H1 (cell line): ENCODE measurements around the gene ACAA1. TPM values are rescaled to one million over a fixed set of nuclear protein-coding genes. Genes with fewer than 3 reads are reported as not detected.
A peak's percentile ranks its signal among the peaks of the same experiment; 100 is the strongest.

ENCODE experiments used
- CTCF ChIA-PET: fragments of 300-600 bp; sonication (Branson Sonifier 250); formaldehyde crosslinking; loops from one replicate; lab custom pipeline; 2021; ENCODE audit not compliant: partially characterized antibody; lab: Charles Lee
- POLR2A ChIA-PET: fragments of 300-600 bp; sonication (Branson Sonifier 250); formaldehyde crosslinking; loops from one replicate; lab custom pipeline; 2021; ENCODE audit warnings: inconsistent platforms; ENCODE audit not compliant: partially characterized antibody; lab: Charles Lee
- DNase-seq, 2 experiments: peaks; one replicate each; pipeline versions ENCODE4 v3.0.0 to v3.0.0-alpha.2; 2010 to 2022; ENCODE audit warnings: low spot score in 2 of 2, low read depth in 1 of 2, mixed read lengths in 1 of 2
- FAIRE-seq: peaks from 2 replicates; lab custom pipeline; 2011; peaks lifted over from hg19 to GRCh38; lab: Jason Lieb, UNC
- H2AFZ ChIP-seq: 2 replicates; pipeline ENCODE4 v1.8.1; 2012; ENCODE audit warnings: low read length, inconsistent platforms
- H2AK5ac ChIP-seq: 2 replicates; pipeline ENCODE4 v1.6.1; 2013; ENCODE audit warnings: low read depth, low read length
- H2BK120ac ChIP-seq: replicated peaks from 2 replicates; pipeline ENCODE3; 2013; ENCODE audit warnings: low read depth, low read length, inconsistent platforms
- H2BK12ac ChIP-seq: 2 replicates; pipeline ENCODE4 v1.6.1; 2013; ENCODE audit warnings: low read depth, low read length
- H2BK15ac ChIP-seq: 2 replicates; pipeline ENCODE4 v1.6.1; 2013; ENCODE audit warnings: low read length
- H2BK20ac ChIP-seq: 2 replicates; pipeline ENCODE4 v1.6.1; 2013; ENCODE audit warnings: low read length
- H2BK5ac ChIP-seq: 2 replicates; pipeline ENCODE4 v1.6.1; 2013; ENCODE audit warnings: low read depth, low read length
- H3K14ac ChIP-seq: 2 replicates; pipeline ENCODE4 v1.6.1; 2013; ENCODE audit warnings: inconsistent platforms; ENCODE audit not compliant: insufficient read length
- H3K18ac ChIP-seq: 2 replicates; pipeline ENCODE4 v1.6.1; 2013; ENCODE audit warnings: low read length; ENCODE audit errors: extremely low read depth
- H3K23ac ChIP-seq: 2 replicates; pipeline ENCODE4 v1.6.1; 2013; ENCODE audit warnings: inconsistent platforms; ENCODE audit not compliant: insufficient read length
- H3K23me2 ChIP-seq: 2 replicates; pipeline ENCODE4 v1.6.1; 2013; ENCODE audit warnings: low read depth, low read length
- H3K27ac ChIP-seq: 2 replicates; pipeline ENCODE4 v1.6.1; 2011; ENCODE audit warnings: low read depth, low read length, inconsistent platforms
- H3K27me3 ChIP-seq, 4 experiments: replicated peaks in 1 of 4; 1 replicate in 1 of 4; 2 replicates in 3 of 4; pipeline versions ENCODE4 v1.6.1 to v1.8.1; 2011 to 2013; ENCODE audit warnings: low read length in 3 of 4, mild to moderate bottlenecking in 3 of 4, inconsistent platforms in 2 of 4, mixed read lengths in 2 of 4, moderate library complexity in 1 of 4; ENCODE audit not compliant: control insufficient read depth in 3 of 4, insufficient read depth in 3 of 4; ENCODE audit errors: extremely low read depth in 1 of 4
- H3K36me3 ChIP-seq, 4 experiments: 2 replicates each; pipeline versions ENCODE4 v1.6.1 to v1.8.1; 2011 to 2013; ENCODE audit warnings: mild to moderate bottlenecking in 4 of 4, low read length in 3 of 4, moderate library complexity in 2 of 4, control low read depth in 1 of 4, inconsistent platforms in 1 of 4; ENCODE audit not compliant: insufficient read depth in 4 of 4, control insufficient read depth in 2 of 4
- H3K4ac ChIP-seq: replicated peaks from 2 replicates; pipeline ENCODE3; 2013; ENCODE audit warnings: low read length, low read depth, mixed read lengths, inconsistent platforms; ENCODE audit not compliant: insufficient read length
- H3K4me1 ChIP-seq, 4 experiments: replicated peaks in 1 of 4; 1 replicate in 1 of 4; 2 replicates in 3 of 4; pipeline versions ENCODE4 v1.6.1 to v1.8.1; 2011 to 2013; ENCODE audit warnings: low read length in 3 of 4, inconsistent platforms in 2 of 4, mixed read lengths in 1 of 4; ENCODE audit not compliant: insufficient read depth in 4 of 4, control insufficient read depth in 3 of 4
- H3K4me2 ChIP-seq, 2 experiments: 2 replicates each; pipeline versions ENCODE4 v1.6.1 to v1.8.1; 2011 to 2013; ENCODE audit warnings: low read depth in 2 of 2, low read length in 2 of 2, control low read depth in 1 of 2, inconsistent platforms in 1 of 2, mild to moderate bottlenecking in 1 of 2; ENCODE audit not compliant: insufficient read depth in 1 of 2
- H3K4me3 ChIP-seq, 4 experiments: fragments of 200-600, 300-600 bp in 1 of 4; sonication (generic), shearing (Covaris generic), sonication (Bioruptor Twin) in 1 of 4; 2 replicates each; pipeline versions ENCODE4 v1.5.1 to v1.8.1; 2011 to 2016; ENCODE audit warnings: low read length in 4 of 4, low read depth in 3 of 4, control low read depth in 2 of 4, inconsistent platforms in 2 of 4, mild to moderate bottlenecking in 2 of 4, mixed read lengths in 1 of 4, moderate library complexity in 1 of 4; ENCODE audit not compliant: insufficient read depth in 2 of 4; ENCODE audit errors: extremely low read depth in 1 of 4
- H3K56ac ChIP-seq: replicated peaks from 2 replicates; pipeline ENCODE3; 2013; ENCODE audit warnings: low read depth, mild to moderate bottlenecking, mixed read lengths, low read length, inconsistent platforms; ENCODE audit not compliant: insufficient read length
- H3K79me1 ChIP-seq: 2 replicates; pipeline ENCODE4 v1.6.1; 2013; ENCODE audit warnings: low read depth, low read length, control low read depth
- H3K79me2 ChIP-seq, 2 experiments: 2 replicates each; pipeline versions ENCODE4 v1.6.1 to v1.8.1; 2012 to 2013; ENCODE audit warnings: low read length in 2 of 2, mild to moderate bottlenecking in 2 of 2, inconsistent platforms in 1 of 2; ENCODE audit not compliant: insufficient read depth in 2 of 2, control insufficient read depth in 1 of 2
- H3K9ac ChIP-seq, 4 experiments: replicated peaks in 1 of 4; 1 replicate in 1 of 4; 2 replicates in 3 of 4; pipeline versions ENCODE4 v1.6.1 to v1.8.1; 2011 to 2013; ENCODE audit warnings: low read depth in 3 of 4, low read length in 3 of 4, control low read depth in 2 of 4, mild to moderate bottlenecking in 2 of 4, moderate library complexity in 2 of 4, inconsistent platforms in 1 of 4; ENCODE audit errors: extremely low read depth in 1 of 4
- H3K9me3 ChIP-seq, 2 experiments: 2 replicates each; pipeline versions ENCODE4 v1.6.1 to v1.8.1; 2012 to 2013; ENCODE audit warnings: mild to moderate bottlenecking in 2 of 2, moderate library complexity in 2 of 2, control low read depth in 1 of 2, inconsistent platforms in 1 of 2, low read depth in 1 of 2, low read length in 1 of 2, mixed read lengths in 1 of 2; ENCODE audit not compliant: insufficient read depth in 2 of 2
- H4K20me1 ChIP-seq, 2 experiments: replicated peaks in 1 of 2; 2 replicates each; pipeline versions ENCODE3 to v1.8.1; 2011 to 2013; ENCODE audit warnings: inconsistent platforms in 2 of 2, low read length in 2 of 2, mild to moderate bottlenecking in 1 of 2; ENCODE audit not compliant: insufficient read depth in 2 of 2, control insufficient read depth in 1 of 2
- H4K5ac ChIP-seq: 2 replicates; pipeline ENCODE4 v1.6.1; 2013; ENCODE audit warnings: low read length, low read depth, mixed read lengths, inconsistent platforms; ENCODE audit not compliant: insufficient read length
- H4K8ac ChIP-seq: 2 replicates; pipeline ENCODE4 v1.8.0; 2013; ENCODE audit warnings: mild to moderate bottlenecking, moderate library complexity, low read length, inconsistent platforms; ENCODE audit not compliant: insufficient read depth; ENCODE audit errors: extremely low read depth
- H4K91ac ChIP-seq: replicated peaks from 2 replicates; pipeline ENCODE3; 2013; ENCODE audit warnings: low read length, mixed read lengths, inconsistent platforms; ENCODE audit not compliant: insufficient read length
- ASH2L ChIP-seq: fragments of 200-600, 300-600 bp; sonication (generic); IDR thresholded peaks from one replicate; pipeline ENCODE4 v1.7.1; 2017; ENCODE audit warnings: low read length
- CBX8 ChIP-seq: fragments of 300-800, 300-1000 bp; sonication (generic); IDR thresholded peaks from 2 replicates; pipeline ENCODE4 v1.7.1; 2016; ENCODE audit warnings: low read depth, low read length, borderline replicate concordance
- EZH2 ChIP-seq: fragments of 200-600 bp; sonication (generic); IDR thresholded peaks from 2 replicates; pipeline ENCODE4 v1.7.1; 2012; ENCODE audit warnings: low read depth, mild to moderate bottlenecking, moderate library complexity, low read length, inconsistent platforms; ENCODE audit not compliant: severe bottlenecking
- GTF2F1 ChIP-seq: IDR thresholded peaks from 2 replicates; pipeline ENCODE4 v1.6.1; 2012; ENCODE audit warnings: low read depth, low read length, improper control_type of control experiment, borderline replicate concordance
- HDAC2 ChIP-seq, 2 experiments: fragments of 300-600 bp in 1 of 2; sonication (generic) in 1 of 2; IDR thresholded peaks; 2 replicates each; pipeline ENCODE4 v1.6.1; 2011 to 2012; ENCODE audit warnings: low read depth in 2 of 2, low read length in 2 of 2, mild to moderate bottlenecking in 2 of 2, moderate library complexity in 2 of 2, borderline replicate concordance in 1 of 2, inconsistent platforms in 1 of 2
- HDAC6 ChIP-seq: IDR thresholded peaks from one replicate; pipeline ENCODE4 v1.7.1; 2012; ENCODE audit warnings: low read depth, mild to moderate bottlenecking, inconsistent platforms, low read length, moderate library complexity
- KDM1A ChIP-seq: fragments of 200-600, 300-600 bp; sonication (generic); IDR thresholded peaks from 2 replicates; pipeline ENCODE4 v1.7.1; 2016; ENCODE audit warnings: mild to moderate bottlenecking, low read length, borderline replicate concordance
- POU5F1 ChIP-seq: IDR thresholded peaks from 2 replicates; pipeline ENCODE4 v1.6.1; 2011; ENCODE audit warnings: low read depth, mild to moderate bottlenecking, low read length, moderate library complexity
- RNF2 ChIP-seq: fragments of 200-900, 300-1000 bp; sonication (generic); IDR thresholded peaks from 2 replicates; pipeline ENCODE4 v1.7.1; 2016; ENCODE audit warnings: borderline replicate concordance, low read depth, mild to moderate bottlenecking, antibody characterized with exemption, low read length; ENCODE audit not compliant: poor library complexity, severe bottlenecking; ENCODE audit errors: missing control alignments
- SP2 ChIP-seq: IDR thresholded peaks from 2 replicates; pipeline ENCODE4 v1.6.1; 2012; ENCODE audit warnings: mild to moderate bottlenecking, low read length, inconsistent platforms
- YY1 ChIP-seq: IDR thresholded peaks from 2 replicates; pipeline ENCODE4 v1.6.1; 2011; ENCODE audit warnings: low read depth, mild to moderate bottlenecking, low read length
- WGBS, 2 experiments: shearing (Covaris generic) in 1 of 2; methylation state at CpG; one replicate each; pipeline versions ENCODE4 v1.1.6 to v1.1.7; 2013 to 2015; ENCODE audit warnings: low lambda C conversion rate in 2 of 2, mixed read lengths in 2 of 2, inconsistent platforms in 1 of 2, low coverage in 1 of 2, missing lambda C conversion rate in 1 of 2; ENCODE audit not compliant: insufficient replicate concordance in 2 of 2, insufficient coverage in 1 of 2, insufficient read length in 1 of 2; ENCODE audit errors: extremely low coverage in 1 of 2, missing lambda C conversion rate in 1 of 2; 5-methylcytosine and 5-hydroxymethylcytosine counted together
- polyA plus RNA-seq, 7 experiments: library from polyadenylated mRNA; depleted of rRNA in 3 of 7; stranded (reverse) in 5 of 7; unstranded in 2 of 7; fragments of >200 nt in 5 of 7; fragments of 200-250 nt in 2 of 7; gene quantifications; 1 replicate in 5 of 7; 2 replicates in 1 of 7; 4 replicates in 1 of 7; pipeline versions ENCODE4 v1.2.1 to v1.2.3, GENCODE V29; 2011 to 2013; ENCODE audit warnings: missing spikeins in 2 of 7, mixed read lengths in 2 of 7
- total RNA-seq: library from RNA; stranded (reverse); fragmentation: NEBNext Ultra II Directional; extraction: Animal tissue kit (Norgen Biotek cat#: 25700); gene quantifications from 2 replicates; pipeline ENCODE4 v1.2.1, GENCODE V29; 2021
- TF ChIP-seq, protein P1 (sequence below): IDR thresholded peaks from 2 replicates; pipeline ENCODE4 v1.6.1; 2012; ENCODE audit warnings: low read length, inconsistent platforms

Gene ACAA1
- total and polyA plus RNA-seq, 2 of the 8 experiments (the other 6 are each of a cell fraction or from before 2014, with no cell fraction given) = 23.1 to 34.8 TPM

GRCh38 chr3:38149708-38150107 is 12.8 kb upstream of the ACAA1 start:
- Histone ChIP-seq H3K23me2 (no peaks in the 10 kb centered on the region), H3K9me3 (no peaks in the 10 kb centered on the region), H2BK20ac (no peak overlapping the region), H3K27ac (no peak overlapping the region), H2AK5ac (no peak overlapping the region), H3K4ac (no peak overlapping the region), H3K4me2 (no peak overlapping the region), H3K4me1 (no peaks in the 10 kb centered on the region), H3K27me3 (no peaks in the 10 kb centered on the region), H3K36me3 (no peaks in the 10 kb centered on the region), H4K8ac (no peak overlapping the region), H3K9ac (no peak overlapping the region), H2BK12ac (no peak overlapping the region), H3K79me1 (no peaks in the 10 kb centered on the region), H3K14ac (no peak overlapping the region), H4K20me1 (no peaks in the 10 kb centered on the region), H4K91ac (no peak overlapping the region), H2AFZ (no peak overlapping the region), H3K4me3 (no peak overlapping the region), H3K23ac (no peak overlapping the region), H2BK5ac (no peak overlapping the region), H3K79me2 (no peaks in the 10 kb centered on the region), H4K5ac (no peak overlapping the region), H3K56ac (no peak overlapping the region), H2BK15ac (no peak overlapping the region), H2BK120ac (no peak overlapping the region), H3K18ac (no peak overlapping the region)
- DNase-seq (peak in 1 of 2 experiments; percentile 14), FAIRE-seq (no peak)
- 91% methylated on average over 3 of the region's 3 CpGs; no CpG with 5 or more reads in 1 of the 2 experiments for WGBS, 2 experiments
- ChIA-PET CTCF (interaction anchor here (1.9 to 10.9 kb wide), 2 partner anchors 10 to 14 kb away, joined by 11 to 52 read pairs; partner anchors contain the start of genes ACAA1, MYD88 and OXSR1), POLR2A (interaction anchor here (1.1 kb wide), 1 partner anchor 10 kb away, joined by 3 read pairs; no protein-coding TSS in a partner anchor)
- no peak for TF ChIP-seq HDAC6
- no peak for TF ChIP-seq RNF2
- no peak for TF ChIP-seq EZH2
- no peak for TF ChIP-seq GTF2F1
- no peak for TF ChIP-seq YY1
- TF ChIP-seq HDAC2 (IDR thresholded peaks at IDR 0.05; ENCODE audit: borderline replicate concordance in 1 of 2, low read depth in 2 of 2, low read length in 2 of 2) = no peak
- TF ChIP-seq ASH2L = no peak
- no peak for TF ChIP-seq POU5F1
- TF ChIP-seq CBX8 = no peak
- TF ChIP-seq KDM1A = no peak
- TF ChIP-seq, protein P1, sequence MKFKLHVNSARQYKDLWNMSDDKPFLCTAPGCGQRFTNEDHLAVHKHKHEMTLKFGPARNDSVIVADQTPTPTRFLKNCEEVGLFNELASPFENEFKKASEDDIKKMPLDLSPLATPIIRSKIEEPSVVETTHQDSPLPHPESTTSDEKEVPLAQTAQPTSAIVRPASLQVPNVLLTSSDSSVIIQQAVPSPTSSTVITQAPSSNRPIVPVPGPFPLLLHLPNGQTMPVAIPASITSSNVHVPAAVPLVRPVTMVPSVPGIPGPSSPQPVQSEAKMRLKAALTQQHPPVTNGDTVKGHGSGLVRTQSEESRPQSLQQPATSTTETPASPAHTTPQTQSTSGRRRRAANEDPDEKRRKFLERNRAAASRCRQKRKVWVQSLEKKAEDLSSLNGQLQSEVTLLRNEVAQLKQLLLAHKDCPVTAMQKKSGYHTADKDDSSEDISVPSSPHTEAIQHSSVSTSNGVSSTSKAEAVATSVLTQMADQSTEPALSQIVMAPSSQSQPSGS = no peak
- no peak for TF ChIP-seq SP2
